ENCODE measurements around the gene GPSM1.

The GPSM1 gene

DNA sequence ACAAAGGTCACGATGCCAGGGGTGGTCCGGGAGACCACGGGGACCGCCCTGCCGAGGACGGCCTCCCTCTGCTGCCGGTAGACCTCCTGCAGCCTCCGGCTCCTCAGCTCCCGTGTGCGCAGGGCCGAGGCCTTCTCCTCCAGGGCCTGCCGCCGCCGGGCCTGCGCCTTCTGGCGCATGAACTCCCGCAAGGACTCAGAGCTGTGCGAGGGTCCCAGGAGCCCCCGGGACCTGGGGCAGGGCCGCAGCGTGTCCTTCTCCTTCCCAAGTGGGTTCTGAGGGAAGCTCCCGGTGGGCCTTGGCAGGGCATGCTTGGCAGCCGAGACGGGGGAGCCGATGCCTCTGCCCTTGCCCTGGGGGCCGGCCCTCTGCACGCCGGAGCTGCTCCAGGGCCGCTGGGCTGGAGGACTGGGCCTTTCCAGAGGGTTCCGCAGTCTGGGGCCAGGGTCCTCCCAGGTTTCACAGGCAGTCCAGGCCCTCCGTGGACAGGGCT, 36.8 kb upstream of the GPSM1 start:
- DNase-seq (ENCODE audit: low spot score): no peak

DNA sequence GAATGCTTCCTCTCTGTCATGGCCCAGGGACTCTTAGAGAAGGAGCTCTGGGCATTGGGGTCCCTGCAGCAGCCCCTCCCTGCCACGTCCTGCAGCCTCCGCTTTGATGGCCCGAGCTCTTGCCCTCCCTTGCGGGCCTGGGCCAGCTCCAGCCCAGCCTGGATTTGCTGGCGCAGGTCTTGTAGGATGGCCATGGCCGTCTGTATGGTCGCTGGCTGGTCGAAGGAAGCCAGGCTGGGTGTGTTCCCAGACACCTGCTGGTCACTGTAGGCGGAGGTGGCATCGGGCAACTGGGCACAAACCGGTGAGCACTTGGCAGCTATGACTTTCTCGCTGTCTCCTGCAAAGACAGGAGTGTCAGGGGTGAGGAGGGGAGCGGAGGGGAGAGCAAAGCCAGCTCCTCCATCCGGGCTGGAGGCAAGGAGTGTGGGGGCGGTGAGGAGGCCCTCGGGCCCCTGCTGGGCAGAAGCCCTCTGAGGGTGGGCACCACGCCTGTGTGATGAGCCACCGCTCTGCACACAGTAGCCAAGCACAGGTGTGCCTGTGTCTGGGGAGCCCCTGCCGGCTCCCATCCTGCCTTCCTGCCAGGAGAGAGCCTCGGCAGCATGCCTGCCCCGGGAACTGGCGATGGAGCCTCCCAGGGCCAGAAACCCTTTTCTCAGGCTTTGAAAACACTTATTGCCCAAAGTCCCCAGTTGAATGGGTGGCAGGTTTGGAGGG, 35.9 kb upstream of the GPSM1 start:
- DNase-seq (ENCODE audit: low spot score): no peak

DNA sequence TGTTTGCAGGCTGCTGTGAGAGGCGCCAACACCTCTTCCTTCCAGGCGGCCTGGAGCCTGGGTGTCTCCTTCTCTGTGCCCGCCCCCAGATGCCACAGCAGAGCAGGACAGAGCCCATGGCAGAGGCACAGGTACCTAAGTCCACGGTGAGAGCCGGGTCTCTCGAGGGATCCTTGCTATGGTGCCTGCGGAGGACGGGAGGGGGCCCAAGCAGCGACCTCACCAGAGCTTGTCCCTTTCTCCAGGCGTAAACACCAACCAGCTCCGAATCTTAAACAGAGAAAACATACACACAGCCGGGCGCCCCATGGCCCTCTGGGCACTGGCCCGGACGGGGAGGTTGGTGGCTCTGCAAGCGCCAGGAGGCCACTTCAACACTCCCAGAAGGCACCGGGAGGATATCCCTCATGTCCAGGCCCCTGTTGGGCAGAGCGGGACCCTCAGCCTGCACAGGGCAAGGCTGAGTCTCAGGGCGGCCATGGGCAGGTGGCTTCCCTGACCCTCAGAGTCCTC, 35.3 kb upstream of the GPSM1 start:
- DNase-seq (ENCODE audit: low spot score): no peak

DNA sequence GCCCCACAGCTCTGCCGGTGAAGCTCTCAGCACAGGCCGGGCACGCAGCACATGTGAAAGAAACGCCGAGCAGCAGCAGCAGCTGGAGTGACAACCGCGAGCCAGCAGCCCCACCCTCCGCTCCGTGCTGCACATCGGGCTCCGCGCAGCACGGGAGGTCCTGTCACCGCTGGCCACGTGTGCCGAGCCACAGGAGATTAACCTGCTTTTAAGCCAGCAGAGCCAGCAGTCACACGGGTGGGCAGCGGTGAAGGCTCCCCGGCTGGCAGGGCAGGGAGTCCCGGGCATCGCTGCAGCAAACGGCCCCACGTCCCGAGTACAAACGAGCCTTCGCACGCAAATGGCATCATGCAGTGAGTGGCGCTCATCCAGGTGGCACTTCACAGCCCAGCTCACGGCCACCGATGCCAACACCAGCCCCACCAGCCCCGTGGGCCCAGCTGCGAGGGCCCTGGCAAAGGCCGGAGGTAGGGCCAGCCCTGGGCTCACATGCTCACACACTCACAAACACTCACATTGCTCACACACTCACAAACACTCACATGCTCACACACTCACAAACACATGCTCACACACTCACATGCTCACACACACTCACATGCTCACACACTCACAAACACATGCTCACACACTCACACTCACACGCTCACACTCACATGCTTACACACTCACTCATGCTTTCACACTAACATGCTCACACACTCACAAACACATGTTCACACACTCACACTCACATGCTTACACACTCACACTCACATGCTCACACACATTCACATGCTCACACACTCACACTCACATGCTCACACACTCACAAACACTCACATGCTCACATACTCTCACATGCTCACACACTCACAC, 34.5 kb upstream of the GPSM1 start:
- no peak for DNase-seq (ENCODE audit: low spot score)

DNA sequence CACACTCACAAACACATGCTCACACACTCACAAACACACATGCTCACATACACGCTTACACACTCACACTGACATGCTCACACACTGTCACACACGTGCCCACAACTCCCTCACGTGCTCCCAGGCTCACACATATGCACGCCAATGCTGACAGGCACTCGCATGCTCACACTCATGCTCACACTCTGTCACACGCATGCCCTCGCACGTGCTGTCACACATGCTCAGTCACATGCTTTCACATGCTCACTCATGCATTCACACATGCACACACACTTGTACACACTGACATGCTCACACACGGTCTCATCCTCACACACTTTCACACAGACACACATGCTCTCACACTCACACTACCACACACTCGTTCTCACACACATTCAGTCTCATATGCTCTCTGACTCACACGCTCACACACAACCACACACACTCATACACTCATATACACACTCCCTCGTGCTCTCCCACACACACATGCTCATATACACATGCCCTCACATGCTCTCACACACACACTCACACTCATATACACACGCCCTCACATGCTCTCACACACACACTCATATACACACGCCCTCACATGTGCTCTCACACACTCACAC, 33.8 kb upstream of the GPSM1 start:
- DNase-seq (ENCODE audit: low spot score): no peak

DNA sequence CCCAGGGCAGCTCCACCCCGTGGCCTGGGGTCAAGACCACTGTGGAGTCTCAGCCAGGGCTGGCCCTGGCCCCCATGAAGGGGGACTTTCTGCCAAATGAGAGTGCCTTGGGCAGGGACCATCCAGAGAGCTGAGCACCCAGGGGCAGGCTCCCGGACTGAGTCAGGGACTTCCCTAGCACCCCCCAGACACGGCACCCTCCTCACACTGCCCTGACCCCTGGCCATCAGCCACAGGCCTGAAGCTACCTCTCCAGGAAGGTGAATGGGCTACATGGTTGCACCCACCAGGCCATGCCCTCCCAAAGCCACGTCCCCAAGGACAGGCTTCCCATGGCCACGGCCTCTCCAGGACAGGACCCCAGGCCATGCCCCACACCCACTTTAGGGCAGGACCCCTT, 32.9 kb upstream of the GPSM1 start:
- no peak for DNase-seq (ENCODE audit: low spot score)

DNA sequence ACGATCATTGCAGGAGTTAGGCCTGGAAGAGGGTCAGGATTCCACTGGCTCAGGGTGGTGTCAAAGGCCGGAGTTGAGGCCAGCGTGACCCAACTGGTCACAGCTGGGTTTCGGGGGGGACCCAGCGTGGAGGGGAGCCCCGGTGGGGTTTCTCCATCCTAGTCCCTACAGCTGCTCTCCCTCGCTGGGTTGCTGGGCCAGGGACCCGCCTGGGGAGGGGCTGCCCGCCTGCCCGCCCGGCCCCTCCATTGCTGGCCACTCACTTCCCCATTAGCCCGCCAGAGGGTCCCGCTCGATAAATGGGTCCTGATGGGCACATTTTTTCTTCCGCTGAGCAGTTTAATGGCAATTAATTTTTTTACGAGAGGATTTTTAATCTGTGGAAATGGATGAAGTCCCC, 32.3 kb upstream of the GPSM1 start:
- DNase-seq (ENCODE audit: low spot score): no peak

DNA sequence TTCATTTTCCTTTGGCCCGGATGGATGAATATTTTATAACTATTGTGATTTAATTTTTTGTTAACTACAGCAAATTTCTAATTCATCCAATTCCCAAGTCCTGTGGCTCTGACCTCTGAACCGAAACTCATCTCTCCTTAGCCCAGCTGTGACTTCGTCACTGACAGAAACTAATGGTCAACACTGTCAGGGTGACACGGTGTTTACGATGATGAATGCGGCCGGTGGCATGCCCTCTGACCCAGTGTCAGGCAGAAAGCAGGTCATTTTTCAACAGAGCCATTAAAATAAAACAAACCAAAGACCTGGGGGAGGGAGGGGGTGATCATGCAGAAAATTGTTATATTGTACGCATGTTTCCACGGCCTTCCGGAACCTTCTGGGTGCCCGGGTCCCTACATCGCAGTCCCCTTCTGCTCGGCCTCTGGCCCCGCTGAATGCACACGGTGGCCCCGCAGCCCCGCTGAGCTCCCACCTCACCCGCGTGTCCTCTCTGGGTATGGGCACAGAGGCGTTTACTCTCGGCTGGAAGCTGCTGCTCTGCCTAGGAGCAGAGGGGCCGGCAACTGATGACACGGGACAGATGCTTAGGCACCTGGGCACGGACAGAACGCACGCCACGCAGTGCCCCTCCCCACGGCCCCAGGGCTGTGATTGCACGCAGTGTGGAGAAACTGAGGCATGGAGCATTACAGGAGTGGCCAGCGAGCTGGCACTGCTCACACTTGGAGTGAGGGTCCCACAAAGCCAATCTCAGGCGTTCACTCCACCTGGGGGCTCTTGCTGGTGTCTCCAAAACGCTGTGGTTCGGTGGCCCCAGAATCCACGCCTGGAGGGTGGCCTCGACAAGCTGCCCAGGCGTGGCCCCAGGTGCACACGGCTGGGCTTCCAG, 31.6 kb upstream of the GPSM1 start:
- DNase-seq (ENCODE audit: low spot score): no peak

DNA sequence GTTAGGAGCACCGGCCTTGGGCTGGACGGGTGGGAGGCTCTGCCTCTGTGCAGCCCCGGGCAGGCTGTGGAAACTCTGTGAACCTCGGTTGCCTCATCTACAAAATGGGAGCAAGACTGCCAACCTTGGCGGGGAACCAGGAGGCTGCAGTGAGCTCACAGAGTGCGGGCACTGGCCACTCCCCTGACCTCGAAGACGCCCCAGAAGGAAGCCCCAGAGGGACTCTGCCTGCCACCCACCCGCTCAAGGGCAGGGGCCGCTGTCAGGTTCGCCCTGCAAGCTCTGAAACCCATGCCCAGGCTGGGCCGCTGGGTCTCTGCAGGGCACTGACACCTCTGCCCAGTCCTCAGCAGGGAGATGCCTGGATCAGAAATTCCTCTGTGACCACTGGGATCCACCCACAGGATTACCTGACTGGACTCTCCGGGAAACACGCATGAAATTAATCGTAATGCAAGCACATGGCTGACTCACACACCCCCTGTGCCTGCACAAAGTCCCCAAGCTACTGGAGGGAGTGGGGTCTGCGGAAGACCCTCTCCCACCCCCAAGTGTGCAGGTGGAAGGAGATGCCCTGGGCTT, 30.8 kb upstream of the GPSM1 start:
- DNase-seq (ENCODE audit: low spot score): no peak

DNA sequence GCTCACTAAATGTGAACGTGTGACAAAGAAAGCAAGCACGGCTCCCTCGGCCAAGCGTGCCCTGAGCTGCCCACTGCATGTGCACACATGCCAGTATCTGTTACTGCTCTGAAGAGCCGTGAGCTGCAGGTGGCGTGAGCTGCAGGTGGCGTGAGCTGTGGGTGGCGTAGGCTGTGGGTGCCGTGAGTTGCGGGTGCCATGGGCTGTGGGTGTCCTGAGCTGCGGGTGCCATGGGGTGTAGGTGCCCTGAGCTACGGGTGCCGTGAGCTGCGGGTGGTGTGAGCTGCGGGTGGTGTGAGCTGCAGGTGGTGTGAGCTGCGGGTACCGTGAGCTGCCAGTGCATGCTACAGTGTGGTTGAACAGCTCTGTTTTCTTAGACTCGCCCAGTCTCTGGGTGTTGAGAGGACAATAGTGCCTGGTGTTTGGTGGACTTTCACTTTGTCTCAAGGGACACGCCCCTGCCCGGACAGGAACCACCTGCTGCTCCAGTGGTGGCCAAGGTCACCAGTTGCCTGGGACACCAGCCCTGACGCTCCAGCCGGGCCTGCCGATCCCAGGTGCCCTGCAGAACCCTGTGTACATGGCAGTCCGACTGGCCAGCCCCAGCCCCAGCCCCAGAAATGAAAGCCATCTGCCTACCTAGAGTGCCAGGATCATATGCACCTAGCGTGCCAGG, 30.2 kb upstream of the GPSM1 start:
- peak; percentile 56 for DNase-seq (ENCODE audit: low spot score)

DNA sequence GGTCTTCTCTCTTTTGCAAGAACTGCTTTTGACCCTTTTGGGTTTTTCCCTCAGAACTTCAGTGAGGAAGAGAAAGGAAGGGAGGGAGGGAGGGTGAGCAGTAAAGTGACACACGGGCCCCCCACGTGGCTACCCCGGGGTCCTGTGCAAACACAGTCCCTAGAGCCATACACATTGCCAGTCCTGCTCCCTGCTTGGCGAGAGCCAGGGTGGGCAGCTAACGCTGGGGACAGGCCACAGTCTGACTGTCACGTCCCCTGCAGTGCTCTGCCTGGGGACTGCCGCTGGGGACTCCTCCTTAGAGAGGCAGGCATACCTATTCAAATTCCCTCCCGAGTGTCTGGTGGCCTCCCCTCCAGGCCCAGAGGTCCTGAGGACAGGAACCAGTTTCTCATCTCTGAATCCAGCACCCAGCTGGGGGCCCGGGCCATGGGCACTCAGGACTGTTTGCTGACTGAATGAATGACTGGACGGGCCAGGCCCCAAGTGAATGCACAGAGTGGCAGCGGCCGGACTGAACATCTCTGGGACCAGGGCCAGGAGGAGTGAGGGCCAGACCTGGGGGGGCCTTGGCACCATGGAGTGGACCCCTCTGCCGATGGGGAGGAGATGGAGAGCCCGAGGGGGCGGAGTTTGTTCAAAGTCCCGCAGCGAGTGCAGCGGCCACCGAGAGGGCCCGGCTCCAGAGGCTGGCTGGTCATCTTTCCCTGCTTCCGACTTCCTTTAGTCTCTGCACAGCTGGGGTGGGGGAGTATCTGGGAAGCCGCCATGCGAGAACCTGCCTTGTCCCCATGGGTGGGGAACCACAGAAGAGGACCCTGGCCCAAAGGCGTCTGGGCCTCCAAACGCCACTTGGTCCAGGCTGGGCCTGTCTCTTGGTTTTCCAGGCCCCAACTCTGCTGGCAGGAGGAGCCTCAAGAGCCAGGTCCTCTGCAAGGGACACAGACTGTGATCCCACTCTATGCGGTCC, 29.3 kb upstream of the GPSM1 start:
- DNase-seq (ENCODE audit: low spot score): no peak

DNA sequence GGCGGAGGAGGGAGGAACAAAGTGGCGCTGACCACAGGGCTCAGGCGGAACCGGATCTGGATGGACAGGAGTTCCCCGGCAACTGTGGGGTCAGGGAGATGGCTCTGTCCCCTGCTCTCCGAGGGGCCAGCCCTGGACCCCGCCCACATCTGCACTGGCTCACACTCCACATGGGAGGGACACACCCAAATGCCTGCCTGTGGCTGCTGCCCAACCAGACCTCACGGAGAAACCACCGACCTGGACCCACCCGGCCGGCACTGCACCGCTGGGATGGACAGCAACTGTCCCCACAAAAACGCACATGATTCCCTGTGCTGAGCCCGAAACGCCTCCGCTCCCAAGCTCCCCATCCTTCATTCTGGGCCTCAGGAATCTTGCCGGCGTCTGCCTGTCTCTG, 28.2 kb upstream of the GPSM1 start:
- no peak for DNase-seq (ENCODE audit: low spot score)

DNA sequence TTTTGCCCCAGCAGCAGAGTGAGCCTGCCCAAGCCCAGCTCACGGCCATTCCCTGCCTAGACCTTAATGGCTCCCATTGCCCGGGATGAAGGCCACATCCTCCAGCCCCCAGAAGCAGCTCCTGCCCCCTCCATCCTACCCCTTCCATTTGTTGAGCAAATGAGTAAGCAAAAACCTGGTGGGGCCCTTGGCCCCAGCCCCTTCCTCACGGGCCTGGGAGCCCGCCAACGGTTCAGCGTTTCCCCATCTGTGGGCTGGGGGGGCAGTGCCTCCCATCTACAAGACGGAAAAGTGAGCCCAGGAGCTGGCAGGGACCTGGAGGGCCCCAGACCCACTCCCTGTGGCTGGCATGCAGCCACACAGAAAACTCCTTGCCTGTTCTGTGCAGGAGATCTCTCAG, 27.8 kb upstream of the GPSM1 start:
- DNase-seq (ENCODE audit: low spot score): no peak

DNA sequence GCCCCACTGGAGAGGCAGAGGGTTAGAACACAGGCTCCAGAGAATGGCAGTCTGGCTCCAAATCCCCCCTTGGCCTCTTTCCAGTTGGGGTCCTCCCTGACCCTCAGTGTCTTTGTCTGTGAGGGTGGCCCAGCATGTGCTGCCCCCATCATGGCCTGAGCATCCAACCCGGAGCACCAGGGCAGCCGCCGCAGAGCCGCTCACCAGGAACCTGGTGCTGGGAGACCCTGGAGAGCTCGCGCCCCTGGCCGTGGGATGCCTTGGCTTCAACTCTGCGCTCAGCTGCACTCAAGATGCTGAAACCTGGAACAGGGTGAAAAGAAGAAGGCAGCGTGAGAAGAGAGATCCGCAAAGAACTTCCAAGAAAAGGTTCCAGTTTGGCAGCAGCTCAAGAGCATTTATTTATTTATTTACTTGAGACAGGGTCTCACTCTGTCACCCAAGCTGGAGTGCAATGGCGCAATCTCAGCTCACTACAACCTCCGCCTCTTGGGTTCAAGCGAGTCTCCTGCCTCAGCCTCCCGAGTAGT, 27.3 kb upstream of the GPSM1 start:
- no peak for DNase-seq (ENCODE audit: low spot score)

DNA sequence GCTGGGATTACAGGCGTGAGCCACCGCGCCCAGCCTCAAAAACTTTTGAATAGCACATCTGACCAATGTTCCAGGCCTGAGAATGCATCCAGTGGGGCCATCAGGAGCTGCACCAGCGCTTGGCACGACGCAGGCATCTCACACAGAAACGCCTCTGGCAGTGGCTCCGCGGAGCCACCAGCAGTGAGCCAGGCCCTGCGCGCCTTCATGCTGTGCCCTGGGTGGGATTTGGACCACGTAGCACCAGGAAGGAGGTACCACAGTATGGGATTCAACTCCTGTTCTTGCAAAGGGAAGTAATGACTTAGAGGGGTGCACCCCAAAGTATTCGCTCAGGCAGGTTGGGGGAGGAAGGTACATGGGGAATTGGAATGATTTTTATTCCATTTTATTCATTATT, 26.5 kb upstream of the GPSM1 start:
- no peak for DNase-seq (ENCODE audit: low spot score)

DNA sequence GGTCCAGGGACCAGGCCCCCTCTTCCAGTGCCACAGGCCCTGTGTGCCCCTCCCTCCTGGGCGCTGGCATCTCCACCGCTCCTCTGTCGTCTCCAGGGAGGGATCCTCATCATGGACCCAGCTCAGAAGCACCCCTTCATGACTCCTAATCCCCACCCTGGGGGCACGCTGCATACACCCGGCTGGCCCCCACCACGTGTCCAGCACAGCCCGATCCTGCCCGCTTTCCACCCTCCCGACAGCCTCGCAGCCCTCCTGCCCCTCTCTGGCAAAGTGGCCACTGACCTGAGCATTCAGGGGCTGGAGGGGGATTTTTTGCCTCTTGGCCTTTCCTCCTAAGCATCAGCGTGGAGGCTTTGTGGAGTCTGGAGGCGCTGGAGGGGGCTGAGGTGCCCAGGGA, 24.8 kb upstream of the GPSM1 start:
- no peak for DNase-seq (ENCODE audit: low spot score)

DNA sequence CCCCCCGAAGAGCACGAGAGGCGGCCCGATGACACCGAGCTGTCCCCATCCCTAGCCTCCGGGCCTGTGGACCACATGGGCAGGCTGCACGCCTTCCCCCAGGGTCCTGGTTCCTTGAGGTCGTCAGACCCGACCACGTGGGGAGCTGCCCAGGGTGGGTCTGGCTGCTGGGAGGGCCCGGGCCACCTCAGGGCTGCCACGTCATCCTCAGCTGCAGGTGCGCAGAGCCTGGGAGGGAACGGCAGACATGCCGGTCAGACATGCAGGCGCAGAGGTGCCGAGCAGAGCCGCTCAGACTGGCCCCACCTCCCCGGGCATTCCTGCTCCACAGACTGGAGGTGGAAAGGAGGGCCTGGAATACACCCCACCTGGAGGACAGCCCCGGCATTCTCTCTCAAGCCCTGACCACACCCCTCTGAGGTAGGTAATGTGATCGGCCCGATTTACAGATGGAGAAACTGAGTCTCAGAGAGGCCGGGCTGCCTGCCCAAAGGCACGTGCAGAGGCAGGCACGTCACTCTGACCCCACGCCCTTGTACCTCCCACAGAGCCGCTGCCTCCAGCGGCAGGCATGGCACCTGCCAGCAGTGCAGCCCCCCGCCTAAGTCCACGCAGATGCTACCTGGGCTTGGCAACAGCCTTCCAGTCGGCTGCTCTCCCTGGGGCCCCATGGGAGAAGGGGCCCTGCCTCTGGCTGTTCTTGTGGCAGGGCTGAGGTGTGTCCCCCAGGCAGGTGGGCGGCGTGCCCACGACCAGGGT, 24.1 kb upstream of the GPSM1 start:
- DNase-seq (ENCODE audit: low spot score): no peak

DNA sequence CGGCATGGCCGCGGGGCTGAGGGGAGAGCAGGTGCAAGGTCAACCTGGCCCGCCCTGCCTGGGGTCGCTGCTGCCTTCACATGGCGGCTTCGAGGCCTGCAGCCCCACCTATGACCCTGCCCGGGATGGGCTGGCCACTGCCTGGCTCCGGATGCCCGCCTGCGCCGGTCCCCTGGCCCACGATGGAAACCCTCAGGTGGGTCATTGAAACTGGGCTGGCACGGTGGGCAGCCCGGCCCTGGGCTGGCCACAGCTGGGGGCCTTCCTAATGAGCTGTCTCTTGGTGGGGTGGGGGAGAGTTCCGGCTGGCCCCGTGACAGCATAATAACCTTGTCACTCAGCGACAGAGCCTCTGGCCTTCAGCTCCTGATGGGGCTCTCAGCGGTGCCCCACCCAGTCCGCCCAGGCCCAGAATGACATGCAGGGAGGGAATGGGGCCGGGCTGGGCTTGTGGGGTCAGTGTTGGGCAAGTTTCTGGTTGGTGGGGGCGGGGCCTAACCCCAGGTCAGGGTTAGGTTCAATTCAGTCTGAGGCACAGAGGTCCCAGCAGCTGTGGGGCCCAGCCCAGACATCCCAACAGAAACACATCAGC, 23.4 kb upstream of the GPSM1 start, which contains the start of gene CCDC187:
TSS of gene CCDC187 (minus strand) at position 270 of the 592 bp plus-strand sequence. CDS start at position 6, 264 bp downstream.
- no peak for DNase-seq (ENCODE audit: low spot score)
